GM12878 (cell line): ENCODE results near the gene HOXB1. TPM values are rescaled to one million over a fixed set of nuclear protein-coding genes. Genes with fewer than 3 reads are reported as not detected.

Experiments used
- ATAC-seq: fragments of 200-7000 bp; cut with Tn5 transposase; 3 replicates; pipeline ENCODE4 v1.9.1; 2020; ENCODE audit warnings: mild to moderate bottlenecking, moderate library complexity
- BruUV-seq: library from RNA; stranded (reverse); fragments of 400-500 nt; replicated peaks from 2 replicates; lab custom pipeline; 2021; lab: Mats Ljungman, UMichigan
- CTCF ChIA-PET: fragments of 300-600 bp; sonication (Branson Sonifier 250); formaldehyde crosslinking; extraction: SDS; loops from one replicate; lab custom pipeline; 2021; ENCODE audit warnings: inconsistent platforms; lab: Yijun Ruan, JAX
- POLR2A ChIA-PET: fragments of 350-600 bp; formaldehyde crosslinking; extraction: SDS; loops from one replicate; lab custom pipeline; 2021; ENCODE audit warnings: inconsistent platforms; lab: Charles Lee
- RAD21 ChIA-PET: fragments of 300-600 bp; sonication (Branson Sonifier 250); formaldehyde crosslinking; loops from one replicate; lab custom pipeline; 2023; ENCODE audit warnings: antibody characterized with exemption; ENCODE audit not compliant: unreplicated experiment; lab: Charles Lee
- SMC1A ChIA-PET: fragments of 300-600 bp; sonication (Branson Sonifier 250); formaldehyde crosslinking; loops from one replicate; lab custom pipeline; 2023; ENCODE audit not compliant: unreplicated experiment, uncharacterized antibody; lab: Charles Lee
- DNase-seq: peaks from one replicate; pipeline ENCODE4 v3.0.0-alpha.2; 2011; ENCODE audit warnings: low read depth, low spot score
- FAIRE-seq: peaks from 3 replicates; lab custom pipeline; 2011; peaks lifted over from hg19 to GRCh38; lab: Jason Lieb, UNC
- H2AFZ ChIP-seq: 2 replicates; pipeline ENCODE4 v1.6.0; 2011; ENCODE audit warnings: low read depth, low read length, control low read depth; ENCODE audit not compliant: control insufficient read depth
- H3K27ac ChIP-seq: 2 replicates; pipeline ENCODE4 v1.5.1; 2011; ENCODE audit warnings: control low read depth; ENCODE audit not compliant: control insufficient read depth, insufficient read depth
- H3K27me3 ChIP-seq, 2 experiments: replicated peaks in 1 of 2; 2 replicates each; pipeline versions ENCODE4 v1.6.0 to v1.6.1; 2011; ENCODE audit warnings: low read length in 1 of 2; ENCODE audit not compliant: control insufficient read depth in 2 of 2, insufficient read depth in 2 of 2
- H3K36me3 ChIP-seq, 2 experiments: 2 replicates each; pipeline ENCODE4 v1.5.1; 2011; ENCODE audit warnings: low read length in 1 of 2; ENCODE audit not compliant: control insufficient read depth in 2 of 2, insufficient read depth in 2 of 2
- H3K4me1 ChIP-seq: 2 replicates; pipeline ENCODE4 v1.6.1; 2011; ENCODE audit warnings: mild to moderate bottlenecking, low read length, moderate library complexity, mixed read lengths; ENCODE audit not compliant: control insufficient read depth, insufficient read depth
- H3K4me2 ChIP-seq: 2 replicates; pipeline ENCODE4 v1.6.0; 2011; ENCODE audit warnings: control low read depth; ENCODE audit not compliant: control insufficient read depth, insufficient read depth
- H3K4me3 ChIP-seq: fragments of 200-600 bp; sonication (generic); 2 replicates; pipeline ENCODE4 v1.5.1; 2016
- H3K79me2 ChIP-seq: 2 replicates; pipeline ENCODE4 v1.6.0; 2011; ENCODE audit warnings: low read length; ENCODE audit not compliant: control insufficient read depth, insufficient read depth
- H3K9ac ChIP-seq: 2 replicates; pipeline ENCODE4 v1.8.0; 2011; ENCODE audit warnings: low read length, control low read depth, mixed read lengths; ENCODE audit not compliant: control insufficient read depth, insufficient read depth
- H3K9me3 ChIP-seq: replicated peaks from 3 replicates; pipeline ENCODE4 v1.5.1; 2011; ENCODE audit warnings: mild to moderate bottlenecking, low read length; ENCODE audit not compliant: control insufficient read depth, insufficient read depth
- H4K20me1 ChIP-seq: 2 replicates; pipeline ENCODE4 v1.6.0; 2011; ENCODE audit not compliant: control insufficient read depth, insufficient read depth
- ATF3 ChIP-seq: IDR thresholded peaks from 2 replicates; pipeline ENCODE4 v1.6.1; 2011; ENCODE audit warnings: low read depth, mild to moderate bottlenecking, low read length, moderate library complexity, borderline replicate concordance; ENCODE audit errors: extremely low read depth
- BCLAF1 ChIP-seq: fragments of 450-650 bp; IDR thresholded peaks from 2 replicates; pipeline ENCODE4 v1.6.1; 2017; ENCODE audit warnings: antibody characterized with exemption, mild to moderate bottlenecking, moderate library complexity
- BHLHE40 ChIP-seq, 2 experiments: fragments of 450-650 bp in 1 of 2; IDR thresholded peaks; 2 replicates each; pipeline ENCODE4 v1.6.1; 2011 to 2017; ENCODE audit warnings: low read depth in 2 of 2, borderline replicate concordance in 1 of 2, improper control_type of control experiment in 1 of 2, low read length in 1 of 2, mild to moderate bottlenecking in 1 of 2
- CBX3 ChIP-seq: fragments of 200-600 bp; sonication (generic); IDR thresholded peaks from 2 replicates; pipeline ENCODE4 v1.6.1; 2016; ENCODE audit warnings: low read depth, borderline replicate concordance
- CBX5 ChIP-seq: sonication (generic); IDR thresholded peaks from 2 replicates; pipeline ENCODE4 v1.6.1; 2016; ENCODE audit warnings: low read depth, moderate library complexity, mild to moderate bottlenecking, inconsistent platforms
- CHD4 ChIP-seq: fragments of 200-600 bp; sonication (generic); IDR thresholded peaks from 2 replicates; pipeline ENCODE4 v1.6.1; 2016; ENCODE audit warnings: mild to moderate bottlenecking
- ETV6 ChIP-seq, 2 experiments: fragments of 450-650 bp in 1 of 2; IDR thresholded peaks in 1 of 2; conservative IDR thresholded peaks in 1 of 2; 2 replicates each; pipeline ENCODE4 v1.6.1; 2014; ENCODE audit warnings: antibody characterized with exemption in 1 of 2, borderline replicate concordance in 1 of 2, low read depth in 1 of 2, mild to moderate bottlenecking in 1 of 2, moderate library complexity in 1 of 2
- IRF4 ChIP-seq: IDR thresholded peaks from 2 replicates; pipeline ENCODE4 v1.6.1; 2011; ENCODE audit warnings: low read depth, low read length
- MTA2 ChIP-seq: fragments of 450-650 bp; IDR thresholded peaks from 2 replicates; pipeline ENCODE4 v1.6.1; 2016; ENCODE audit warnings: low read depth, mild to moderate bottlenecking, moderate library complexity
- NKRF ChIP-seq: fragments of 450-650 bp; conservative IDR thresholded peaks from 2 replicates; pipeline ENCODE4 v1.6.1; 2017; ENCODE audit warnings: mild to moderate bottlenecking, moderate library complexity
- NR2C1 ChIP-seq: fragments of 450-650 bp; IDR thresholded peaks from 2 replicates; pipeline ENCODE4 v1.6.1; 2017; ENCODE audit warnings: antibody characterized with exemption, mild to moderate bottlenecking, moderate library complexity
- PAX8 ChIP-seq: fragments of 450-650 bp; IDR thresholded peaks from 2 replicates; pipeline ENCODE4 v1.6.1; 2017; ENCODE audit warnings: mild to moderate bottlenecking, moderate library complexity
- USF1 ChIP-seq: IDR thresholded peaks from 2 replicates; pipeline ENCODE4 v1.6.1; 2011; ENCODE audit warnings: borderline replicate concordance, low read depth, mild to moderate bottlenecking, moderate library complexity, mixed read lengths, low read length; ENCODE audit not compliant: insufficient read depth; ENCODE audit errors: extremely low read length
- YBX1 ChIP-seq: fragments of 450-650 bp; IDR thresholded peaks from 2 replicates; pipeline ENCODE4 v1.6.1; 2016; ENCODE audit warnings: antibody characterized with exemption
- WGBS: methylation state at CpG from one replicate; pipeline ENCODE4 v1.1.6; 2016; ENCODE audit warnings: low lambda C conversion rate; ENCODE audit not compliant: insufficient replicate concordance, insufficient coverage; ENCODE audit errors: missing lambda C conversion rate; 5-methylcytosine and 5-hydroxymethylcytosine counted together
- in situ Hi-C: fragments of 300-500 bp; cut with MboI; formaldehyde crosslinking; loops from 9 replicates; pipeline ENCODE4 v1.14.3; 2018; ENCODE audit warnings: mixed read lengths
- intact Hi-C: fragments of 100-400 bp; cut with micrococcal nuclease; formaldehyde crosslinking; loops from one replicate; pipeline ENCODE4 v1.14.2; 2022; ENCODE audit not compliant: unreplicated experiment
- polyA plus RNA-seq, 11 experiments: library from polyadenylated mRNA; depleted of rRNA in 4 of 11; unstranded in 6 of 11; stranded (reverse) in 5 of 11; fragments of >200 nt; fragmentation: Nextera tagmentation in 4 of 11; fragmentation: Illumina TruSeq in 1 of 11; extraction: Ambion mirVana in 4 of 11; extraction: Trizol in 1 of 11; gene quantifications; 1 replicate in 1 of 11; 2 replicates in 10 of 11; pipeline versions ENCODE4 v1.2.1 to v1.2.3, GENCODE V29; 2011 to 2016; ENCODE audit warnings: inconsistent platforms in 2 of 11, missing spikeins in 2 of 11, low read depth in 1 of 11
- total RNA-seq, 4 experiments: library from RNA; depleted of rRNA in 3 of 4; stranded (reverse); fragments of >200 nt in 3 of 4; fragmentation: Illumina TruSeq in 1 of 4; extraction: Trizol in 1 of 4; gene quantifications; 2 replicates each; pipeline versions ENCODE4 v1.2.1 to v1.2.3, GENCODE V29; 2013 to 2021

The HOXB1 gene
- total and polyA plus RNA-seq, 10 of the 15 experiments (the other 5 are each of a cell fraction or from before 2014, with no cell fraction given): not detected

GRCh38 chr17:48571826-48572417 is 41.1 kb upstream of the HOXB1 start:
- BruUV-seq: no TSS peak
- no peaks in the 10 kb centered on the region for H4K20me1 ChIP-seq
- peaks cover 9% of the 10 kb centered on the region for H3K4me1 ChIP-seq
- H3K9me3 ChIP-seq: no peaks in the 10 kb centered on the region
- FAIRE-seq: no peak
- H3K9ac ChIP-seq: no peak overlapping the region
- CTCF ChIA-PET: no interaction called here
- in situ Hi-C loops: no loop called here
- no peaks in the 10 kb centered on the region for H3K27me3 ChIP-seq
- RAD21 ChIA-PET: no interaction called here
- ATAC-seq: no peak
- H3K79me2 ChIP-seq: no peaks in the 10 kb centered on the region
- no peak overlapping the region for H3K27ac ChIP-seq
- POLR2A ChIA-PET: no interaction called here
- intact Hi-C loops: no loop called here
- SMC1A ChIA-PET: no interaction called here
- WGBS: 94% methylated on average over 1 of the region's 1 CpG
- no peaks in the 10 kb centered on the region for H3K36me3 ChIP-seq
- H3K4me2 ChIP-seq: no peak overlapping the region
- no peak for DNase-seq
- no peak overlapping the region for H2AFZ ChIP-seq
- H3K4me3 ChIP-seq: no peak overlapping the region
- TF ChIP-seq MTA2 (no peak), USF1 (no peak), NKRF (no peak), YBX1 (no peak), IRF4 (no peak), NR2C1 (no peak), ETV6 (conservative IDR thresholded peaks at IDR 0.05 in 1 of 2, IDR thresholded peaks at IDR 0.05 in 1 of 2; ENCODE audit: borderline replicate concordance in 1 of 2, low read depth in 1 of 2) (no peak), BHLHE40 (IDR thresholded peaks at IDR 0.05; ENCODE audit: borderline replicate concordance in 1 of 2, low read depth in 2 of 2, low read length in 1 of 2) (no peak), BCLAF1 (no peak), CBX3 (no peak), CHD4 (no peak), PAX8 (no peak), ATF3 (no peak), CBX5 (no peak)
